Stimulated activated CD4-positive, alpha-beta T cell treated with anti-CD3 and anti-CD28 coated beads, Interleukin-4, amount 100 ng/mL, for 48 hours (primary cell): Measurements from ENCODE around the gene MAL.
"Not testable (repeated sequence)": the region's sequence is repeated elsewhere in the genome, so short reads cannot be mapped to it uniquely, and the experiment has no call there.

ENCODE experiments used
- DNase-seq, 2 donors: peaks; one replicate each; pipeline ENCODE4 v3.0.0-alpha.2; 2020; ENCODE audit warnings: low read depth in 2 of 2

The MAL gene

GRCh38 chr2:95098273-95098672 is 72.8 kb downstream of the MAL start:
- not testable (repeated sequence) for DNase-seq

DNA sequence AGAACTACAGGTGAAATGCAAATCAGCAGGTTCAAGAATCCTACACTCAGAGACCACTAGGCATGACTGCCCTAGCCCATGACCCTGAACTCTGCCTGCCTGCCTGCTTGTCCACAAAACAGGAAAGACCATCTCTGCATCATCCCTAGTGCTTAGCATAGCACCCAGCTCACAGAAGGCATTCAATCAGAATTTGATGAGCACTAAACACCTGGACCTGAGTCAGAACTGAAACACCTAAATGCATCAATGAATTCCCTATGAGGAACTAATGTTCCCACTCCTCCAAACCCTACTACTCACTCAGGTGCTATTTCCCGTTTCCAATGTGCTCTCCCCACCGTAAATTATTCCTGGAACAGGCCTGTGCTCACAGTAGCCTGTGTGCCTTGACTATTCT is 74.4 kb downstream of the MAL start:
- no peak for DNase-seq
